ENCODE results near the gene SYNGR1.

The SYNGR1 gene

DNA sequence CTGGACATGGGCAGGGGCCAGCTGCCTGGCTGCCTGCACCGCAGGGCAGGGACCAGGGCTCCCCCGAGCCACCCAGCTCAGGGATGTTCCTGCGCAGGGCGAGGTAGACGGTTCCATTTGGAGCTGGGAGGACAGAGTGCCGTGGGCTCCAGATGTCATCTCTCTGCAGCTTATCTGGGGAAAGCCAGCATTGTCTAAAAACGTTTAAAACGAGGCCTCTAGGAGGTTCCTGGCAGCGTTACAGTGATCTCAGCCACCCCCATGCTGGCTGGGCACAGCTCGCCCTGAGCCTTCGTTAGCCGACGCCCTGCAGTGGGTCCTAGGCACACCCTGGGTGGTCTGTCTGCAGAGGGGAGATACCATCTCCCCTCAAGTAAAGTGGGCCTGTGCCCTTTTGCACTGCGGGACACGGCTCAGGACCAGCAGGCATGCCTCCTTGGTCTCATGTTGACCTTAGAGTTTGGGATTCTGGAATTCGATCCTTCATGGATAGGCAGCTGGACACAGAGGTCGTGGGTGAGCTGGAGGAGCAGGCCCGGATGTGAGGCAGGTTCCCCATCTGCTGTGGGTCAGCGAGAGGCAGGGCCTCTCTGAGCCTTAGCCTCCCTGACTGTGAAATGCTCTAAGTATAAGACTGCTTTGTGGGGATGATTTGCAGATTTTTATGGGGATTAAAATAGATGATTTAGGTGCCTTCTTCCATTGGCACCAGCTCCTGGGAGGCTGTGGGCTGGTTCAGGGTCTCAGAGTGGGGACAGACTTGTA lies 14.1 kb downstream of the SYNGR1 start:
- no peaks in the 10 kb centered on the region for H3K9me3 ChIP-seq (ENCODE audit: insufficient read depth, low read length)
- H3K27ac ChIP-seq (ENCODE audit: low read length): no peak overlapping the region
- peaks cover 2% of the 10 kb centered on the region for H3K36me3 ChIP-seq (replicated peaks; ENCODE audit: low read depth, low read length)
- peaks cover 4% of the 10 kb centered on the region for H4K20me1 ChIP-seq (ENCODE audit: insufficient read depth, low read length)
- H3K79me2 ChIP-seq (ENCODE audit: low read length): no peaks in the 10 kb centered on the region
- H3K9ac ChIP-seq (ENCODE audit: low read length): no peak overlapping the region
- no peak overlapping the region for H3K4me3 ChIP-seq (ENCODE audit: low read length)
- H2AFZ ChIP-seq (ENCODE audit: low read depth, low read length): no peak overlapping the region
- H3K4me2 ChIP-seq (ENCODE audit: low read length): no peak overlapping the region
- TF ChIP-seq, protein P1, sequence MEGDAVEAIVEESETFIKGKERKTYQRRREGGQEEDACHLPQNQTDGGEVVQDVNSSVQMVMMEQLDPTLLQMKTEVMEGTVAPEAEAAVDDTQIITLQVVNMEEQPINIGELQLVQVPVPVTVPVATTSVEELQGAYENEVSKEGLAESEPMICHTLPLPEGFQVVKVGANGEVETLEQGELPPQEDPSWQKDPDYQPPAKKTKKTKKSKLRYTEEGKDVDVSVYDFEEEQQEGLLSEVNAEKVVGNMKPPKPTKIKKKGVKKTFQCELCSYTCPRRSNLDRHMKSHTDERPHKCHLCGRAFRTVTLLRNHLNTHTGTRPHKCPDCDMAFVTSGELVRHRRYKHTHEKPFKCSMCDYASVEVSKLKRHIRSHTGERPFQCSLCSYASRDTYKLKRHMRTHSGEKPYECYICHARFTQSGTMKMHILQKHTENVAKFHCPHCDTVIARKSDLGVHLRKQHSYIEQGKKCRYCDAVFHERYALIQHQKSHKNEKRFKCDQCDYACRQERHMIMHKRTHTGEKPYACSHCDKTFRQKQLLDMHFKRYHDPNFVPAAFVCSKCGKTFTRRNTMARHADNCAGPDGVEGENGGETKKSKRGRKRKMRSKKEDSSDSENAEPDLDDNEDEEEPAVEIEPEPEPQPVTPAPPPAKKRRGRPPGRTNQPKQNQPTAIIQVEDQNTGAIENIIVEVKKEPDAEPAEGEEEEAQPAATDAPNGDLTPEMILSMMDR (IDR thresholded peaks at IDR 0.05; ENCODE audit: low read depth, low read length): no peak
- no peak for TF ChIP-seq EZH2phosphoT487 (IDR thresholded peaks at IDR 0.05; ENCODE audit: low read depth)
- peaks cover 9% of the 10 kb centered on the region for H3K4me1 ChIP-seq (ENCODE audit: low read length)
- H3K27me3 ChIP-seq (ENCODE audit: low read depth, low read length): no peaks in the 10 kb centered on the region

GRCh38 chr22:39364714-39365491 lies 15.1 kb downstream of the SYNGR1 start:
- H3K27ac ChIP-seq (ENCODE audit: low read length): no peak overlapping the region
- H3K79me2 ChIP-seq (ENCODE audit: low read length): no peaks in the 10 kb centered on the region
- H3K4me1 ChIP-seq (ENCODE audit: low read length): peaks cover 9% of the 10 kb centered on the region

DNA sequence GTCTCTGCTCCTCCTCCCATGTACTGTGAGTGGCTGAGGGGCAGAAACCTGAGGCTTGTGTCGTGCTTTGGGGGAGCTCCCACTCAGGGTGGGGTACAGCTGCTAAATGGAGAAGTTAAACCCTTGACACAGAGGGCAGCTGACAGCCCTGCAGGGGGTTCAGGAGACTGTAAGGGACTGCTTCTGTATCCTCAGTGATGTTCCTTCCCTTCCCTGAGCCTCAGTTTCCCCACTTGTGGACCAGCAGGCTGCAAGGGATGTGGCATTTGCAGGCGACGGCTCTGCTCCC lies 15.6 kb downstream of the SYNGR1 start:
- Histone ChIP-seq H4K20me1 (ENCODE audit: insufficient read depth, low read length) (peaks cover 4% of the 10 kb centered on the region), H3K9ac (ENCODE audit: low read length) (no peak overlapping the region), H3K9me3 (ENCODE audit: insufficient read depth, low read length) (no peaks in the 10 kb centered on the region), H3K4me2 (ENCODE audit: low read length) (no peak overlapping the region), H3K27ac (ENCODE audit: low read length) (no peak overlapping the region), H3K4me3 (ENCODE audit: low read length) (no peak overlapping the region), H3K36me3 (replicated peaks; ENCODE audit: low read depth, low read length) (no peaks in the 10 kb centered on the region), H3K4me1 (ENCODE audit: low read length) (peaks cover 9% of the 10 kb centered on the region), H3K79me2 (ENCODE audit: low read length) (no peaks in the 10 kb centered on the region), H2AFZ (ENCODE audit: low read depth, low read length) (no peak overlapping the region), H3K27me3 (ENCODE audit: low read depth, low read length) (no peaks in the 10 kb centered on the region)
- no peak for TF ChIP-seq EZH2phosphoT487 (IDR thresholded peaks at IDR 0.05; ENCODE audit: low read depth)
- TF ChIP-seq, protein P1 (IDR thresholded peaks at IDR 0.05; ENCODE audit: low read depth, low read length): no peak

More at GRCh38 chr22:39364714-39365491, 15.1 kb downstream of the SYNGR1 start:
- Histone ChIP-seq H3K4me2 (ENCODE audit: low read length) (no peak overlapping the region), H3K9ac (ENCODE audit: low read length) (no peak overlapping the region), H3K9me3 (ENCODE audit: insufficient read depth, low read length) (no peaks in the 10 kb centered on the region), H2AFZ (ENCODE audit: low read depth, low read length) (no peak overlapping the region), H3K36me3 (replicated peaks; ENCODE audit: low read depth, low read length) (no peaks in the 10 kb centered on the region), H3K27me3 (ENCODE audit: low read depth, low read length) (no peaks in the 10 kb centered on the region), H3K4me3 (ENCODE audit: low read length) (no peak overlapping the region), H4K20me1 (ENCODE audit: insufficient read depth, low read length) (peaks cover 4% of the 10 kb centered on the region)
- TF ChIP-seq, protein P1 (IDR thresholded peaks at IDR 0.05; ENCODE audit: low read depth, low read length): no peak
- TF ChIP-seq EZH2phosphoT487 (IDR thresholded peaks at IDR 0.05; ENCODE audit: low read depth): no peak

DNA sequence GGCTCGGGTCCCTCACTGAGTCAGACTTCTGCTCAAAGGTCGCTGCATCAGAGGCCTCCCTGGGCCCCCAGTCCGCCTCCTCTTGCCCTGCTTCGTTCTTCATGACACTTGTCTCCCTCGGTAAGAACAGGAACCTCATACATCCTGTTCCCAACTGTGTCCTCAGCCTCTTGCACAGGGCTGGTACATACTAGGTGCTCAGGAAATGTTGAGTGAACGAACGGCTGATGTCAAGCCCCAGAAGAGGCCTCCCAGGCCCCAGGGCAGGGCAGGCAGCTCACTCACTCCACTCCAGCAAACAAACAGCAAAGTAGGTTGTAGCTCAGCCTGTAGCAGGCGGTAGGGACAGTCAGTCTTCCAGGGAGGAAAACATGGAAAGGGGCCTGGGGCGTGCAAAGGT lies 17.2 kb downstream of the SYNGR1 start:
- peaks cover 5% of the 10 kb centered on the region for H3K36me3 ChIP-seq (replicated peaks; ENCODE audit: low read depth, low read length)
- no peak overlapping the region for H3K4me2 ChIP-seq (ENCODE audit: low read length)
- no peak overlapping the region for H3K4me3 ChIP-seq (ENCODE audit: low read length)
- H3K9ac ChIP-seq (ENCODE audit: low read length): no peak overlapping the region
- peaks cover 6% of the 10 kb centered on the region; the same call in 1 of the 2 replicates for H3K9me3 ChIP-seq (ENCODE audit: insufficient read depth, low read length)
- H3K4me1 ChIP-seq (ENCODE audit: low read length): peaks cover 9% of the 10 kb centered on the region
- H3K27me3 ChIP-seq (ENCODE audit: low read depth, low read length): no peaks in the 10 kb centered on the region
- no peaks in the 10 kb centered on the region for H3K79me2 ChIP-seq (ENCODE audit: low read length)
- H2AFZ ChIP-seq (ENCODE audit: low read depth, low read length): no peak overlapping the region
- no peak overlapping the region for H3K27ac ChIP-seq (ENCODE audit: low read length)
- H4K20me1 ChIP-seq (ENCODE audit: insufficient read depth, low read length): peaks cover 4% of the 10 kb centered on the region
- TF ChIP-seq, protein P1 (IDR thresholded peaks at IDR 0.05; ENCODE audit: low read depth, low read length): no peak
- TF ChIP-seq EZH2phosphoT487 (IDR thresholded peaks at IDR 0.05; ENCODE audit: low read depth): no peak

Data from OCI-LY3 (cell line).